ENCODE measurements around the gene PLIN3. TPM values are rescaled to one million over a fixed set of nuclear protein-coding genes. Genes with fewer than 3 reads are reported as not detected.

The PLIN3 gene
- polyA plus RNA-seq, 4 donors: 42.9 to 56.5 (median 45.0) TPM

Other genes starting within 250 kb of the PLIN3 start
- 10 to 100 TPM; 11.6 to 13.8 (median 13.6) TPM for gene TNFAIP8L1, start 228.2 kb downstream of the PLIN3 start, polyA plus RNA-seq (ENCODE audit: insufficient read length in 4 of 4)
- 10 to 100 TPM; 61.8 to 99.4 (median 69.1) TPM for gene MYDGF, start 197.3 kb downstream of the PLIN3 start, polyA plus RNA-seq (ENCODE audit: insufficient read length in 4 of 4)
- 10 to 100 TPM; 16.4 to 25.5 (median 21.9) TPM for gene DPP9, start 143.8 kb downstream of the PLIN3 start, polyA plus RNA-seq (ENCODE audit: insufficient read length in 4 of 4)
- gene FEM1A, start 75.9 kb downstream of the PLIN3 start, polyA plus RNA-seq (ENCODE audit: insufficient read length in 4 of 4): 1 to 10 TPM; 1.4 to 2.1 (median 1.7) TPM
- gene TICAM1, start 36.0 kb downstream of the PLIN3 start, polyA plus RNA-seq (ENCODE audit: insufficient read length in 4 of 4): 1 to 10 TPM; 5.6 to 8.1 (median 6.6) TPM
- gene ARRDC5, start 35.2 kb upstream of the PLIN3 start, polyA plus RNA-seq (ENCODE audit: insufficient read length in 4 of 4): under 1 TPM in 1 of 4 donors, not detected in 3; 0.04 TPM
- gene UHRF1, start 41.8 kb upstream of the PLIN3 start, polyA plus RNA-seq (ENCODE audit: insufficient read length in 4 of 4): 10 to 100 TPM; 30.1 to 36.6 (median 34.3) TPM
- 10 to 100 TPM; 19.8 to 29.5 (median 20.5) TPM for gene KDM4B, start 101.4 kb upstream of the PLIN3 start, polyA plus RNA-seq (ENCODE audit: insufficient read length in 4 of 4)